HepG2 (cell line): ENCODE data around the gene TMEM141. TPM values are rescaled to one million over a fixed set of nuclear protein-coding genes. Genes with fewer than 3 reads are reported as not detected.

Experiments
- CAMTA2 ChIP-seq: sonication (generic); formaldehyde crosslinking; IDR thresholded peaks from 2 replicates; pipeline ENCODE4 v1.4.0; 2020; ENCODE audit warnings: mild to moderate bottlenecking, missing genetic modification reagents, borderline replicate concordance
- CEBPB ChIP-seq: IDR thresholded peaks from 2 replicates; pipeline ENCODE4 v1.6.1; 2011; ENCODE audit warnings: low read depth, low read length, improper control_type of control experiment, borderline replicate concordance
- FOXA1 ChIP-seq, 2 experiments: fragments of 450-650 bp in 1 of 2; sonication (generic) in 1 of 2; formaldehyde crosslinking in 1 of 2; IDR thresholded peaks; 2 replicates each; pipeline versions ENCODE4 v1.4.0 to v1.6.1; 2016 to 2020; ENCODE audit warnings: missing genetic modification reagents in 1 of 2
- FOXC1 ChIP-seq: sonication (generic); formaldehyde crosslinking; IDR thresholded peaks from 2 replicates; pipeline ENCODE4 v1.8.0; 2022; ENCODE audit warnings: mild to moderate bottlenecking, missing genetic modification reagents, borderline replicate concordance
- GATAD1 ChIP-seq: IDR thresholded peaks from 2 replicates; pipeline ENCODE4 v1.6.1; 2016; ENCODE audit warnings: missing genetic modification reagents, missing compliant biosample characterization
- HDAC6 ChIP-seq: fragments of 200-600 bp; sonication (generic); IDR thresholded peaks from 2 replicates; pipeline ENCODE4 v1.7.0; 2017; ENCODE audit warnings: mild to moderate bottlenecking, antibody characterized with exemption, low read length, low read depth
- KLF11 ChIP-seq: IDR thresholded peaks from 2 replicates; pipeline ENCODE4 v1.6.1; 2016; ENCODE audit warnings: missing compliant biosample characterization
- MTA1 ChIP-seq: sonication (generic); formaldehyde crosslinking; IDR thresholded peaks from 2 replicates; pipeline ENCODE4 v1.4.0; 2020; ENCODE audit warnings: missing genetic modification reagents, mild to moderate bottlenecking, borderline replicate concordance
- MXD1 ChIP-seq: sonication (generic); formaldehyde crosslinking; IDR thresholded peaks from 2 replicates; pipeline ENCODE4 v1.4.0; 2020; ENCODE audit warnings: mild to moderate bottlenecking, missing genetic modification reagents
- PAX8 ChIP-seq: sonication (generic); formaldehyde crosslinking; IDR thresholded peaks from 2 replicates; pipeline ENCODE4 v1.8.0; 2022; ENCODE audit warnings: mild to moderate bottlenecking, missing genetic modification reagents, borderline replicate concordance
- PLRG1 ChIP-seq: fragments of 450-650 bp; conservative IDR thresholded peaks from 2 replicates; pipeline ENCODE4 v1.6.1; 2016
- SCMH1 ChIP-seq: sonication (generic); formaldehyde crosslinking; IDR thresholded peaks from 2 replicates; pipeline ENCODE4 v1.9.0; 2021; ENCODE audit warnings: missing genetic modification reagents, mild to moderate bottlenecking, borderline replicate concordance
- SIX4 ChIP-seq: sonication (generic); formaldehyde crosslinking; IDR thresholded peaks from 2 replicates; pipeline ENCODE4 v1.4.0; 2020; ENCODE audit warnings: missing genetic modification reagents
- SMARCC2 ChIP-seq: fragments of 450-650 bp; IDR thresholded peaks from 2 replicates; pipeline ENCODE4 v1.6.1; 2017; ENCODE audit warnings: antibody characterized with exemption, mild to moderate bottlenecking
- SOX13 ChIP-seq, 3 experiments: fragments of 450-650 bp in 1 of 3; sonication (generic) in 1 of 3; formaldehyde crosslinking in 1 of 3; IDR thresholded peaks in 2 of 3; conservative IDR thresholded peaks in 1 of 3; 2 replicates each; pipeline versions ENCODE4 v1.5.0 to v1.6.1; 2016 to 2020; ENCODE audit warnings: antibody characterized with exemption in 1 of 3, mild to moderate bottlenecking in 1 of 3, missing compliant biosample characterization in 1 of 3, missing genetic modification reagents in 1 of 3, moderate library complexity in 1 of 3
- TCF7L2 ChIP-seq: IDR thresholded peaks from 2 replicates; pipeline ENCODE4 v1.6.1; 2011; ENCODE audit warnings: mild to moderate bottlenecking, low read depth, low read length, moderate library complexity
- ZBTB20 ChIP-seq: sonication (generic); formaldehyde crosslinking; IDR thresholded peaks from 2 replicates; pipeline ENCODE4 v1.8.1; 2023; ENCODE audit warnings: missing genetic modification reagents, low read depth, mild to moderate bottlenecking, borderline replicate concordance
- ZNF12 ChIP-seq: sonication (generic); formaldehyde crosslinking; IDR thresholded peaks from 2 replicates; pipeline ENCODE4 v1.5.0; 2020; ENCODE audit warnings: missing genetic modification reagents
- ZNF138 ChIP-seq: sonication (generic); formaldehyde crosslinking; IDR thresholded peaks from 2 replicates; pipeline ENCODE4 v1.5.0; 2020; ENCODE audit warnings: mild to moderate bottlenecking, low read depth, missing genetic modification reagents
- ZNF253 ChIP-seq: sonication (generic); formaldehyde crosslinking; IDR thresholded peaks from 2 replicates; pipeline ENCODE4 v1.8.0; 2022; ENCODE audit warnings: mild to moderate bottlenecking, missing genetic modification reagents, borderline replicate concordance
- ZNF317 ChIP-seq: sonication (generic); formaldehyde crosslinking; IDR thresholded peaks from 2 replicates; pipeline ENCODE4 v1.5.0; 2020; ENCODE audit warnings: mild to moderate bottlenecking, missing genetic modification reagents
- ZNF383 ChIP-seq: sonication (generic); formaldehyde crosslinking; IDR thresholded peaks from 2 replicates; pipeline ENCODE4 v1.4.0; 2020; ENCODE audit warnings: missing genetic modification reagents, mild to moderate bottlenecking, borderline replicate concordance
- ZNF558 ChIP-seq: sonication (generic); formaldehyde crosslinking; IDR thresholded peaks from 2 replicates; pipeline ENCODE4 v1.9.0; 2022; ENCODE audit warnings: mild to moderate bottlenecking, missing genetic modification reagents, borderline replicate concordance
- ZNF83 ChIP-seq: sonication (generic); formaldehyde crosslinking; IDR thresholded peaks from 2 replicates; pipeline ENCODE4 v1.4.0; 2020; ENCODE audit warnings: missing genetic modification reagents, mild to moderate bottlenecking, borderline replicate concordance
- ZNF850 ChIP-seq: sonication (generic); formaldehyde crosslinking; conservative IDR thresholded peaks from 2 replicates; pipeline ENCODE4 v1.9.0; 2021; ENCODE audit warnings: mild to moderate bottlenecking, missing genetic modification reagents
- polyA plus RNA-seq, 8 experiments: library from polyadenylated mRNA; depleted of rRNA in 3 of 8; stranded (reverse) in 7 of 8; unstranded in 1 of 8; fragments of >200 nt; fragmentation: Illumina TruSeq in 4 of 8; extraction: Trizol in 4 of 8; gene quantifications; 2 replicates each; pipeline versions ENCODE4 v1.2.1 to v1.2.3, GENCODE V29; 2011 to 2016; ENCODE audit warnings: low read depth in 4 of 8, missing spikeins in 1 of 8, mixed read lengths in 1 of 8; ENCODE audit not compliant: insufficient read depth in 1 of 8
- total RNA-seq, 5 experiments: library from RNA; depleted of rRNA; stranded (reverse); fragments of >200 nt; fragmentation: Illumina TruSeq; extraction: Trizol; gene quantifications; 2 replicates each; pipeline ENCODE4 v1.2.3, GENCODE V29; 2016; ENCODE audit warnings: low read depth in 1 of 5
- TF ChIP-seq, protein P1 (sequence below): sonication (generic); formaldehyde crosslinking; IDR thresholded peaks from 2 replicates; pipeline ENCODE4 v1.8.0; 2022; ENCODE audit warnings: mild to moderate bottlenecking, missing genetic modification reagents; ENCODE audit not compliant: insufficient replicate concordance
- TF ChIP-seq, protein P2 (sequence below): IDR thresholded peaks from 2 replicates; pipeline ENCODE4 v1.6.1; 2016; ENCODE audit warnings: mild to moderate bottlenecking

TMEM141 gene
- total and polyA plus RNA-seq, 2 of the 13 experiments (the other 11 are each of a cell fraction or from before 2014, with no cell fraction given): 81.0 to 202 TPM

DNA sequence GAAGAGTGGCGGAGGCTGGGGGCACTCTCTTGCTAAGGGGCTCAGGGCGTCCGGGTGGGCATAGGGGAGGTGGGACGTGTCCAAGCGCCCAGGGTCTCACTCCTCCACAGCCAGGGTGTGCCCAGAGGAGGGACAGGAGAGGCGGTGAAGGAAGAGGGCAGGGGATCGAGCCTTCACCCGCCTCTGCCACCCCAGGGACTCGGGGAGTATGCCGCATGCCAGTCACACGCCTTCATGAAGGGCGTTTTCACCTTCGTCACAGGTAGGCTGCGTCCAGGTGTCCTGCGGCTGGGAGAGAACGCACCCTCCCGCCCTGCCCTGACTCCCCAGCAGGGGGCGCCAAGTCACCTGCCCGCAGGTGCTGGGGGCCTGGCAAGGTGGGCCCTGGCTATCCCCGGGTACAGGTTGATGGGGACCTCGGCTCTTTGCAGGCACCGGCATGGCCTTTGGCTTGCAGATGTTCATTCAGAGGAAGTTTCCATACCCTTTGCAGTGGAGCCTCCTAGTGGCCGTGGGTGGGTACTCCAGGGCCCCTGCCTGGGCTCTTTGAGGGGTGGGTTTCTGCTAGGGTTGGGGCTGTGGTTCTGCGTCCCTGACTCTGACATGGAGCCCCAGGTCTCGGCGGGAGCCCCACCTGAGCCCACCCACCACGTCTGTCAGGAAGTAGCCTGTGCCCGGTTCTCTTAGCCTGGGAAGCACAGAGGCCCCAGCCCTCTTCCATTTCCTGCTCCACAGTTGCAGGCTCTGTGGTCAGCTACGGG is 552 bp downstream of the TMEM141 start (continued):
- no peak for TF ChIP-seq SOX13 (IDR thresholded peaks at IDR 0.05)
- TF ChIP-seq SOX13 (CRISPR knock-in tag; conservative IDR thresholded peaks at IDR 0.05 in 1 of 2, IDR thresholded peaks at IDR 0.05 in 1 of 2): 0 out of 4 replicates have a peak, but pooled peaks of 1 of the 2 experiments have one; percentile 5
- TF ChIP-seq ZNF850: no peak
- TF ChIP-seq TCF7L2: no peak
- TF ChIP-seq ZNF558 (CRISPR knock-in tag): 0 out of 2 replicates have a peak, but pooled peaks have one; percentile 20
- TF ChIP-seq FOXA1 (IDR thresholded peaks at IDR 0.05): no peak
- no peak for TF ChIP-seq FOXA1 (CRISPR knock-in tag; IDR thresholded peaks at IDR 0.05)
- TF ChIP-seq CEBPB: no peak
- TF ChIP-seq, protein P1, sequence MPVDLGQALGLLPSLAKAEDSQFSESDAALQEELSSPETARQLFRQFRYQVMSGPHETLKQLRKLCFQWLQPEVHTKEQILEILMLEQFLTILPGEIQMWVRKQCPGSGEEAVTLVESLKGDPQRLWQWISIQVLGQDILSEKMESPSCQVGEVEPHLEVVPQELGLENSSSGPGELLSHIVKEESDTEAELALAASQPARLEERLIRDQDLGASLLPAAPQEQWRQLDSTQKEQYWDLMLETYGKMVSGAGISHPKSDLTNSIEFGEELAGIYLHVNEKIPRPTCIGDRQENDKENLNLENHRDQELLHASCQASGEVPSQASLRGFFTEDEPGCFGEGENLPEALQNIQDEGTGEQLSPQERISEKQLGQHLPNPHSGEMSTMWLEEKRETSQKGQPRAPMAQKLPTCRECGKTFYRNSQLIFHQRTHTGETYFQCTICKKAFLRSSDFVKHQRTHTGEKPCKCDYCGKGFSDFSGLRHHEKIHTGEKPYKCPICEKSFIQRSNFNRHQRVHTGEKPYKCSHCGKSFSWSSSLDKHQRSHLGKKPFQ (CRISPR knock-in tag): peak; percentile 55
- TF ChIP-seq SCMH1: no peak
- TF ChIP-seq ZNF12 (CRISPR knock-in tag): no peak
- no peak for TF ChIP-seq SMARCC2
- TF ChIP-seq MTA1 (CRISPR knock-in tag): no peak
- TF ChIP-seq, protein P2, sequence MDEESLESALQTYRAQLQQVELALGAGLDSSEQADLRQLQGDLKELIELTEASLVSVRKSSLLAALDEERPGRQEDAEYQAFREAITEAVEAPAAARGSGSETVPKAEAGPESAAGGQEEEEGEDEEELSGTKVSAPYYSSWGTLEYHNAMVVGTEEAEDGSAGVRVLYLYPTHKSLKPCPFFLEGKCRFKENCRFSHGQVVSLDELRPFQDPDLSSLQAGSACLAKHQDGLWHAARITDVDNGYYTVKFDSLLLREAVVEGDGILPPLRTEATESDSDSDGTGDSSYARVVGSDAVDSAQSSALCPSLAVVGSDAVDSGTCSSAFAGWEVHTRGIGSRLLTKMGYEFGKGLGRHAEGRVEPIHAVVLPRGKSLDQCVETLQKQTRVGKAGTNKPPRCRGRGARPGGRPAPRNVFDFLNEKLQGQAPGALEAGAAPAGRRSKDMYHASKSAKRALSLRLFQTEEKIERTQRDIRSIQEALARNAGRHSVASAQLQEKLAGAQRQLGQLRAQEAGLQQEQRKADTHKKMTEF (CRISPR knock-in tag): peak; percentile 67
- no peak for TF ChIP-seq KLF11 (CRISPR knock-in tag)
- no peak for TF ChIP-seq HDAC6
- 0 out of 2 replicates have a peak, but pooled peaks have one; percentile 72 for TF ChIP-seq CAMTA2 (CRISPR knock-in tag)
- TF ChIP-seq ZNF383 (CRISPR knock-in tag): no peak
- no peak for TF ChIP-seq PAX8
- TF ChIP-seq ZNF83 (CRISPR knock-in tag): peak; percentile 63; the same call in 1 of the 2 replicates
- peak; percentile 66; the same call in 1 of the 2 replicates for TF ChIP-seq FOXC1 (CRISPR knock-in tag)
- no peak for TF ChIP-seq ZNF253 (CRISPR knock-in tag)
- TF ChIP-seq GATAD1 (CRISPR knock-in tag): peak; percentile 31; the same call in 1 of the 2 replicates
- 0 out of 2 replicates have a peak, but pooled peaks have one; percentile 26 for TF ChIP-seq ZBTB20 (CRISPR knock-in tag)
- TF ChIP-seq ZNF317: no peak
- no peak for TF ChIP-seq PLRG1
- no peak for TF ChIP-seq ZNF138
- no peak; the same call in 1 of the 2 replicates for TF ChIP-seq MXD1 (CRISPR knock-in tag)
- TF ChIP-seq SIX4: no peak
